HEK293 (cell line): ENCODE measurements around the gene FAM98C.

ENCODE experiments used
- ATF2 ChIP-seq: fragments of 450-650 bp; formaldehyde crosslinking; IDR thresholded peaks from 2 replicates; pipeline ENCODE4 v1.5.1; 2016; ENCODE audit warnings: missing biosample characterization, missing genetic modification characterization, low read depth
- IKZF3 ChIP-seq: fragments of 450-650 bp; IDR thresholded peaks from 2 replicates; pipeline ENCODE4 v1.5.0; 2018; ENCODE audit warnings: missing biosample characterization, mild to moderate bottlenecking, missing genetic modification characterization, moderate library complexity
- MYNN ChIP-seq: fragments of 450-650 bp; formaldehyde crosslinking; IDR thresholded peaks from 2 replicates; pipeline ENCODE4 v1.5.1; 2016; ENCODE audit warnings: missing biosample characterization, missing genetic modification characterization, borderline replicate concordance
- PRDM4 ChIP-seq: fragments of 450-650 bp; formaldehyde crosslinking; IDR thresholded peaks from 2 replicates; pipeline ENCODE4 v1.5.1; 2017; ENCODE audit warnings: missing biosample characterization, missing genetic modification characterization
- SALL2 ChIP-seq: fragments of 450-650 bp; formaldehyde crosslinking; IDR thresholded peaks from 2 replicates; pipeline ENCODE4 v1.5.0; 2017; ENCODE audit warnings: missing biosample characterization, mild to moderate bottlenecking, missing genetic modification characterization, borderline replicate concordance
- ZBTB11 ChIP-seq: fragments of 450-650 bp; formaldehyde crosslinking; conservative IDR thresholded peaks from 2 replicates; pipeline ENCODE4 v1.5.1; 2016; ENCODE audit warnings: low read depth, missing biosample characterization, missing genetic modification characterization
- ZBTB20 ChIP-seq: fragments of 450-650 bp; formaldehyde crosslinking; IDR thresholded peaks from 2 replicates; pipeline ENCODE4 v1.5.1; 2016; ENCODE audit warnings: missing biosample characterization, missing genetic modification characterization
- ZBTB21 ChIP-seq: fragments of 450-650 bp; formaldehyde crosslinking; IDR thresholded peaks from 2 replicates; pipeline ENCODE4 v1.5.1; 2017; ENCODE audit warnings: missing biosample characterization, missing genetic modification characterization
- ZBTB44 ChIP-seq: fragments of 450-650 bp; IDR thresholded peaks from 2 replicates; pipeline ENCODE4 v1.5.1; 2018; ENCODE audit warnings: missing biosample characterization, mild to moderate bottlenecking, missing genetic modification characterization
- ZFHX2 ChIP-seq: fragments of 450-650 bp; formaldehyde crosslinking; conservative IDR thresholded peaks from 2 replicates; pipeline ENCODE4 v1.5.1; 2016; ENCODE audit warnings: missing biosample characterization, missing genetic modification characterization
- ZIC2 ChIP-seq: fragments of 450-650 bp; formaldehyde crosslinking; IDR thresholded peaks from 2 replicates; pipeline ENCODE4 v1.5.1; 2016; ENCODE audit warnings: missing biosample characterization, missing genetic modification characterization
- ZNF114 ChIP-seq: fragments of 450-650 bp; formaldehyde crosslinking; IDR thresholded peaks from 2 replicates; pipeline ENCODE4 v1.5.0; 2017; ENCODE audit warnings: missing biosample characterization, missing genetic modification characterization
- ZNF121 ChIP-seq: fragments of 450-650 bp; formaldehyde crosslinking; IDR thresholded peaks from 2 replicates; pipeline ENCODE4 v1.5.1; 2016; ENCODE audit warnings: missing biosample characterization, missing genetic modification characterization
- ZNF148 ChIP-seq: fragments of 450-650 bp; formaldehyde crosslinking; IDR thresholded peaks from 2 replicates; pipeline ENCODE4 v1.5.0; 2017; ENCODE audit warnings: missing biosample characterization, missing genetic modification characterization, borderline replicate concordance
- ZNF175 ChIP-seq: fragments of 450-650 bp; formaldehyde crosslinking; IDR thresholded peaks from 2 replicates; pipeline ENCODE4 v1.5.1; 2016; ENCODE audit warnings: missing biosample characterization, missing genetic modification characterization
- ZNF24 ChIP-seq: fragments of 450-650 bp; formaldehyde crosslinking; IDR thresholded peaks from 2 replicates; pipeline ENCODE4 v1.5.1; 2016; ENCODE audit warnings: missing biosample characterization, missing genetic modification characterization
- ZNF248 ChIP-seq: fragments of 450-650 bp; formaldehyde crosslinking; IDR thresholded peaks from 2 replicates; pipeline ENCODE4 v1.5.1; 2017; ENCODE audit warnings: missing biosample characterization, missing genetic modification characterization
- ZNF26 ChIP-seq: fragments of 450-650 bp; formaldehyde crosslinking; IDR thresholded peaks from 2 replicates; pipeline ENCODE4 v1.5.1; 2016; ENCODE audit warnings: missing biosample characterization, missing genetic modification characterization
- ZNF266 ChIP-seq: fragments of 450-650 bp; formaldehyde crosslinking; IDR thresholded peaks from 2 replicates; pipeline ENCODE4 v1.5.1; 2016; ENCODE audit warnings: missing biosample characterization, missing genetic modification characterization, low read depth
- ZNF37A ChIP-seq: fragments of 450-650 bp; IDR thresholded peaks from 2 replicates; pipeline ENCODE4 v1.5.1; 2018; ENCODE audit warnings: missing biosample characterization, missing genetic modification characterization
- ZNF416 ChIP-seq: fragments of 450-650 bp; formaldehyde crosslinking; IDR thresholded peaks from 2 replicates; pipeline ENCODE4 v1.5.1; 2016; ENCODE audit warnings: missing biosample characterization, missing genetic modification characterization
- ZNF433 ChIP-seq: fragments of 450-650 bp; formaldehyde crosslinking; IDR thresholded peaks from 2 replicates; pipeline ENCODE4 v1.5.1; 2016; ENCODE audit warnings: missing biosample characterization, missing genetic modification characterization, low read depth
- ZNF529 ChIP-seq: fragments of 450-650 bp; formaldehyde crosslinking; IDR thresholded peaks from 2 replicates; pipeline ENCODE4 v1.5.1; 2017; ENCODE audit warnings: missing genetic modification characterization, missing biosample characterization; ENCODE audit not compliant: insufficient replicate concordance
- ZNF548 ChIP-seq: fragments of 450-650 bp; formaldehyde crosslinking; IDR thresholded peaks from 2 replicates; pipeline ENCODE4 v1.5.1; 2016; ENCODE audit warnings: missing biosample characterization, missing genetic modification characterization
- ZNF600 ChIP-seq: fragments of 450-650 bp; formaldehyde crosslinking; IDR thresholded peaks from 2 replicates; pipeline ENCODE4 v1.5.1; 2016; ENCODE audit warnings: missing biosample characterization, missing genetic modification characterization
- ZNF785 ChIP-seq: fragments of 450-650 bp; formaldehyde crosslinking; IDR thresholded peaks from 2 replicates; pipeline ENCODE4 v1.5.1; 2016; ENCODE audit warnings: missing biosample characterization, missing genetic modification characterization
- ZNF830 ChIP-seq: fragments of 450-650 bp; IDR thresholded peaks from 2 replicates; pipeline ENCODE4 v1.5.0; 2018; ENCODE audit warnings: missing biosample characterization, missing genetic modification characterization, low read depth, mild to moderate bottlenecking, moderate library complexity
- ZSCAN16 ChIP-seq: fragments of 450-650 bp; formaldehyde crosslinking; IDR thresholded peaks from 2 replicates; pipeline ENCODE4 v1.5.1; 2016; ENCODE audit warnings: missing biosample characterization, missing genetic modification characterization

FAM98C gene

GRCh38 chr19:38409631-38410133, 6.8 kb downstream of the FAM98C start (continued):
- TF ChIP-seq ZNF175 (tag by site-specific recombination) (no peak), PRDM4 (tag by site-specific recombination) (no peak), ZNF26 (tag by site-specific recombination) (no peak), ZBTB11 (tag by site-specific recombination) (0 out of 2 replicates have a peak, but pooled peaks have one; percentile 41), ZNF148 (tag by site-specific recombination) (no peak), ZFHX2 (tag by site-specific recombination) (no peak), ZNF24 (tag by site-specific recombination) (no peak; the same call in 1 of the 2 replicates), ZNF433 (tag by site-specific recombination) (no peak), ATF2 (tag by site-specific recombination) (no peak), ZNF114 (tag by site-specific recombination) (no peak), ZBTB44 (no peak), ZIC2 (tag by site-specific recombination) (no peak), ZNF600 (tag by site-specific recombination) (peak; percentile 87), ZBTB21 (tag by site-specific recombination) (0 out of 2 replicates have a peak, but pooled peaks have one; percentile 6), ZNF529 (tag by site-specific recombination) (no peak), MYNN (tag by site-specific recombination) (no peak), ZNF830 (tag by site-specific recombination) (no peak), ZSCAN16 (tag by site-specific recombination) (no peak), ZNF785 (tag by site-specific recombination) (0 out of 2 replicates have a peak, but pooled peaks have one; percentile 44), ZNF248 (no peak), ZNF266 (tag by site-specific recombination) (no peak), ZNF121 (no peak), ZNF416 (tag by site-specific recombination) (no peak), IKZF3 (0 out of 2 replicates have a peak, but pooled peaks have one; percentile 35), ZNF548 (tag by site-specific recombination) (no peak), SALL2 (no peak), ZBTB20 (tag by site-specific recombination) (peak; percentile 19; the same call in 1 of the 2 replicates), ZNF37A (tag by site-specific recombination) (no peak)
